A549 (cell line): ENCODE measurements around the gene NTNG1.

ENCODE experiments used
- ESRRA ChIP-seq: fragments of 150-350 bp; IDR thresholded peaks from 2 replicates; pipeline ENCODE4 v1.6.1; 2014; ENCODE audit warnings: mild to moderate bottlenecking, low read length, borderline replicate concordance
- POLR2A ChIP-seq: IDR thresholded peaks from 2 replicates; pipeline ENCODE4 v1.6.1; 2012; ENCODE audit warnings: mild to moderate bottlenecking, low read length
- POLR2AphosphoS2 ChIP-seq: conservative IDR thresholded peaks from 2 replicates; pipeline ENCODE4 v1.6.1; 2012; ENCODE audit warnings: low read length, improper control_type of control experiment, inconsistent platforms
- REST ChIP-seq: fragments of 200-600 bp; sonication (generic); IDR thresholded peaks from 2 replicates; pipeline ENCODE4 v1.6.1; 2016; ENCODE audit warnings: antibody characterized with exemption, mild to moderate bottlenecking, moderate library complexity
- RFX5 ChIP-seq: fragments of 450-650 bp; IDR thresholded peaks from 2 replicates; pipeline ENCODE4 v1.7.1; 2014; ENCODE audit warnings: antibody characterized with exemption, mild to moderate bottlenecking, moderate library complexity
- TFCP2L1 ChIP-seq: fragments of 250-450 bp; sonication (Bioruptor Pico); IDR thresholded peaks from 2 replicates; pipeline ENCODE4 v1.5.0; 2021; ENCODE audit warnings: mild to moderate bottlenecking
- TF ChIP-seq, protein P1 (sequence below): IDR thresholded peaks from 2 replicates; pipeline ENCODE4 v1.6.1; 2012
- TF ChIP-seq, protein P2 (sequence below): fragments of >200 bp; sonication (Bioruptor Twin); formaldehyde crosslinking; IDR thresholded peaks from 3 replicates; pipeline ENCODE4 v1.5.1; 2016

DNA sequence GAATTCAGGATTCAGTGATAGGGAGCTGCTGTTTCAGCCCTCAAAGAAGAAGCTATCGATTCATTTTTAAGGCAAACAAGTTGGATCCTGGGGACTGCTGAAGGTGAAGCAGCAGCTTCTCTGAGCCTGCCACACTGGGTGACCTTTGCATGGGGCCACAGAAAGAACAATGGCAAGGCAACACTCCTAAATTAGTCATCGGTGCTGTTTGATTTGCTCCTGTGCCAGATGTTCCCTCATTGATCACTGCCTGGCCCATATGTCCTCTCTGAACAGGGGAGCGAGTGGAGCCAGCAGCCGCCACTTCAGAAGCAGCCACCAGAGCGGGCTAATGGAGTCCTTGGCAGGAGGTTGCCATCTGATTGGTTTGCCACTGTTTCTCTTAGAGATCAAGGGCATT is 391.5 kb downstream of the NTNG1 start:
- TF ChIP-seq ESRRA (no peak), POLR2A (no peak), POLR2AphosphoS2 (no peak), TFCP2L1 (CRISPR knock-in tag) (no peak), RFX5 (no peak), REST (no peak)
- TF ChIP-seq, protein P1, sequence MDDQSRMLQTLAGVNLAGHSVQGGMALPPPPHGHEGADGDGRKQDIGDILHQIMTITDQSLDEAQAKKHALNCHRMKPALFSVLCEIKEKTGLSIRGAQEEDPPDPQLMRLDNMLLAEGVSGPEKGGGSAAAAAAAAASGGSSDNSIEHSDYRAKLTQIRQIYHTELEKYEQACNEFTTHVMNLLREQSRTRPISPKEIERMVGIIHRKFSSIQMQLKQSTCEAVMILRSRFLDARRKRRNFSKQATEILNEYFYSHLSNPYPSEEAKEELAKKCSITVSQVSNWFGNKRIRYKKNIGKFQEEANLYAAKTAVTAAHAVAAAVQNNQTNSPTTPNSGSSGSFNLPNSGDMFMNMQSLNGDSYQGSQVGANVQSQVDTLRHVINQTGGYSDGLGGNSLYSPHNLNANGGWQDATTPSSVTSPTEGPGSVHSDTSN, result no peak
- TF ChIP-seq, protein P2, sequence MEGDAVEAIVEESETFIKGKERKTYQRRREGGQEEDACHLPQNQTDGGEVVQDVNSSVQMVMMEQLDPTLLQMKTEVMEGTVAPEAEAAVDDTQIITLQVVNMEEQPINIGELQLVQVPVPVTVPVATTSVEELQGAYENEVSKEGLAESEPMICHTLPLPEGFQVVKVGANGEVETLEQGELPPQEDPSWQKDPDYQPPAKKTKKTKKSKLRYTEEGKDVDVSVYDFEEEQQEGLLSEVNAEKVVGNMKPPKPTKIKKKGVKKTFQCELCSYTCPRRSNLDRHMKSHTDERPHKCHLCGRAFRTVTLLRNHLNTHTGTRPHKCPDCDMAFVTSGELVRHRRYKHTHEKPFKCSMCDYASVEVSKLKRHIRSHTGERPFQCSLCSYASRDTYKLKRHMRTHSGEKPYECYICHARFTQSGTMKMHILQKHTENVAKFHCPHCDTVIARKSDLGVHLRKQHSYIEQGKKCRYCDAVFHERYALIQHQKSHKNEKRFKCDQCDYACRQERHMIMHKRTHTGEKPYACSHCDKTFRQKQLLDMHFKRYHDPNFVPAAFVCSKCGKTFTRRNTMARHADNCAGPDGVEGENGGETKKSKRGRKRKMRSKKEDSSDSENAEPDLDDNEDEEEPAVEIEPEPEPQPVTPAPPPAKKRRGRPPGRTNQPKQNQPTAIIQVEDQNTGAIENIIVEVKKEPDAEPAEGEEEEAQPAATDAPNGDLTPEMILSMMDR, result no peak
